Nephron progenitor cell (in vitro differentiated cells): ENCODE measurements around the gene APOBEC3G.

Experiments used
- DNase-seq: peaks from one replicate; pipeline ENCODE4 v3.0.0; 2021
- H3K27ac Mint-ChIP-seq: 2 replicates; pipeline ENCODE4 v1.8.0; 2021; ENCODE audit warnings: mild to moderate bottlenecking, moderate library complexity, mixed read lengths
- H3K27me3 Mint-ChIP-seq: 2 replicates; pipeline ENCODE4 v1.8.0; 2021; ENCODE audit warnings: mild to moderate bottlenecking, low read depth, mixed read lengths; ENCODE audit not compliant: poor library complexity
- H3K36me3 Mint-ChIP-seq: 2 replicates; pipeline ENCODE4 v1.8.0; 2021; ENCODE audit warnings: low read depth, mixed read lengths
- H3K4me1 Mint-ChIP-seq: 2 replicates; pipeline ENCODE4 v1.8.0; 2021; ENCODE audit warnings: mixed read lengths
- H3K4me3 Mint-ChIP-seq: 2 replicates; pipeline ENCODE4 v1.8.0; 2021; ENCODE audit warnings: mild to moderate bottlenecking, moderate library complexity, mixed read lengths
- H3K9me3 Mint-ChIP-seq: 2 replicates; pipeline ENCODE4 v1.8.0; 2021; ENCODE audit warnings: mild to moderate bottlenecking, moderate library complexity, mixed read lengths
- CTCF ChIP-seq: fragments of 200-600 bp; sonication (generic); IDR thresholded peaks from 2 replicates; pipeline ENCODE4 v1.5.0; 2021; ENCODE audit warnings: antibody characterized with exemption

APOBEC3G gene

GRCh38 chr22:39120983-39121382 lies 43.9 kb downstream of the APOBEC3G start:
- DNase-seq, result no peak
- Mint-ChIP-seq H3K27me3 (no peaks in the 10 kb centered on the region), H3K4me3 (no peak overlapping the region), H3K4me1 (peaks cover 65% of the 10 kb centered on the region), H3K36me3 (no peaks in the 10 kb centered on the region), H3K27ac (no peak overlapping the region), H3K9me3 (no peaks in the 10 kb centered on the region)
- TF ChIP-seq CTCF, result no peak

GRCh38 chr22:39122772-39123470 lies 45.8 kb downstream of the APOBEC3G start:
- Mint-ChIP-seq H3K36me3 (no peaks in the 10 kb centered on the region), H3K27me3 (no peaks in the 10 kb centered on the region), H3K4me1 (peaks cover 53% of the 10 kb centered on the region), H3K27ac (no peak overlapping the region), H3K9me3 (no peaks in the 10 kb centered on the region), H3K4me3 (no peak overlapping the region)
- no peak for TF ChIP-seq CTCF
- no peak for DNase-seq

DNA sequence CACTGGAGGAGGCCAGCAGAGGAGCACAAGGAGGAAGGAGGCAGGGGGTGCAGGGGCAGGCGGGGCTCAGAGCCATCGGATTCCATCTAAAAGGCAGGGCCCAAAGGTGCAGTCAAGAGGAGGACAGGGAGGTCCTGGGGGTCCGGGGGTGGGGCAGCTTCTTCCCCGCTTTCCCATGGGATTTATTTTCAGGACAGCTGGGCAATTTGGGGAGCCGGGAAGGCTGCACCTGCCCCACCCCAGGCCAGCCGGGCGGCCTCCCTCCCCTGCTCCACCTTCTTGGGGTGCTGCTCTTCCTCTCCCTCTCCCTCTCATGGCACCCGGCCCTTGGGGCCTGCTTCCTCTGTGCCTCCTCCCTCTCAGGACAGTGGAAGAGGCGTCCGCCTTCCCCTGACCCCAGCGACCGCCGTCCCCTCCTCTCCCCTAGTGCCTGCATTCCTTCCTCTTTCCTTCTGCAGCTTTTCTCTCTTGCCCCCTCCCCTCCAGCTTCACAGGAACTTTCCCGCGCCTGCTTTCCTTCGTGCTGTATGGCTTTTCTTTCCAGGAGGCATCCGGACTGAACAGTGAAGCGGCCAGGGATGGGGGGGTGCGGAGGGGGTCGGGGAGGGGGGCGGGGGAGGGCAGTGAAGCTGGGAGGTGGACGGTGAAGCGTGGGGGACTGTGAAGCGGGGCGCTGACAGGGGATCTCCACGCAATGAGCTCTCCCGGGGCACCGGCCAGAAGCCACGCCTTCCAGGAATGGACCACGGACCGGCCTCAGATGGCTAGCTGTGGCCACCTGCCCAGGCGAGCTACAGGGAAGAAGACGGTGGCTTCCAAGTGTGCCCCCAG lies 46.9 kb downstream of the APOBEC3G start:
- TF ChIP-seq CTCF, result no peak
- Mint-ChIP-seq H3K4me3 (peak overlapping the region; percentile 52), H3K9me3 (peaks cover 5% of the 10 kb centered on the region), H3K36me3 (no peaks in the 10 kb centered on the region), H3K4me1 (peaks cover 46% of the 10 kb centered on the region), H3K27me3 (peaks cover 4% of the 10 kb centered on the region), H3K27ac (no peak overlapping the region)
- peak; percentile 55 for DNase-seq

GRCh38 chr22:39125622-39126021 lies 48.5 kb downstream of the APOBEC3G start:
- TF ChIP-seq CTCF, result no peak
- Mint-ChIP-seq H3K27me3 (peaks cover 4% of the 10 kb centered on the region), H3K4me1 (peaks cover 61% of the 10 kb centered on the region), H3K27ac (no peak overlapping the region), H3K36me3 (no peaks in the 10 kb centered on the region), H3K4me3 (no peak overlapping the region), H3K9me3 (peaks cover 5% of the 10 kb centered on the region)
- DNase-seq, result no peak

GRCh38 chr22:39128508-39128907 lies 51.4 kb downstream of the APOBEC3G start:
- H3K27me3 Mint-ChIP-seq, result peaks cover 4% of the 10 kb centered on the region
- no peak for DNase-seq
- H3K9me3 Mint-ChIP-seq, result peaks cover 5% of the 10 kb centered on the region
- no peak for TF ChIP-seq CTCF
- peaks cover 59% of the 10 kb centered on the region for H3K4me1 Mint-ChIP-seq
- H3K36me3 Mint-ChIP-seq, result no peaks in the 10 kb centered on the region
- no peak overlapping the region for H3K27ac Mint-ChIP-seq
- no peak overlapping the region for H3K4me3 Mint-ChIP-seq
